ENCODE results near the gene CLEC19A.

DNA sequence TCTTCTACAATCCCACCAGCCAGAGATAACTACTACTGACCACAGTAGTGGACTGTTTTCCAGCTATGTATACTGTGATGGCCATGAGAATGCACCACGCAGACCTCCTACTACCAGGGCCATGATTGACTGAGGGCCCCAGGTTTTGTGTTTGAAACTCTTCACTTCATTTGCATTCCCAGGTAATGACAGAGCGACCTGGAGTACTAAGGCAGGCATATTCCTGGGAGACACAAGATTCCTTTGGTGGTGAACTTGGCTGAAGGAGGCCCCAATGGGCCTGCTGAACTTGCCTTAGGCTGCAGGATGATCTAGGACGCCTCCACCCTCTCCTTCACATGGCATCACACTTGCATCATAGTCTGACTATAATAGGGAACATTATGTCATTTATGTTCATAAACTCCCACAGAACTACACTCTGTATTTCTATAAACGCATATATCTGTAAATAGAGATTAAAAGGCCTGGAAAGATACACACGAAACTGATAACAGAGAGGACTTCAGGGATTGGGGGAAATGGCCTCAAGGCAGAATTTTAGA, 30.4 kb downstream of the CLEC19A start:
- TF ChIP-seq, protein P1, sequence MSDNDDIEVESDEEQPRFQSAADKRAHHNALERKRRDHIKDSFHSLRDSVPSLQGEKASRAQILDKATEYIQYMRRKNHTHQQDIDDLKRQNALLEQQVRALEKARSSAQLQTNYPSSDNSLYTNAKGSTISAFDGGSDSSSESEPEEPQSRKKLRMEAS (IDR thresholded peaks at IDR 0.05; ENCODE audit: low read depth, low read length), result no peak
- TF ChIP-seq POLR2A (IDR thresholded peaks at IDR 0.05; ENCODE audit: extremely low read depth, insufficient read length), result no peak
- TF ChIP-seq, protein P2, sequence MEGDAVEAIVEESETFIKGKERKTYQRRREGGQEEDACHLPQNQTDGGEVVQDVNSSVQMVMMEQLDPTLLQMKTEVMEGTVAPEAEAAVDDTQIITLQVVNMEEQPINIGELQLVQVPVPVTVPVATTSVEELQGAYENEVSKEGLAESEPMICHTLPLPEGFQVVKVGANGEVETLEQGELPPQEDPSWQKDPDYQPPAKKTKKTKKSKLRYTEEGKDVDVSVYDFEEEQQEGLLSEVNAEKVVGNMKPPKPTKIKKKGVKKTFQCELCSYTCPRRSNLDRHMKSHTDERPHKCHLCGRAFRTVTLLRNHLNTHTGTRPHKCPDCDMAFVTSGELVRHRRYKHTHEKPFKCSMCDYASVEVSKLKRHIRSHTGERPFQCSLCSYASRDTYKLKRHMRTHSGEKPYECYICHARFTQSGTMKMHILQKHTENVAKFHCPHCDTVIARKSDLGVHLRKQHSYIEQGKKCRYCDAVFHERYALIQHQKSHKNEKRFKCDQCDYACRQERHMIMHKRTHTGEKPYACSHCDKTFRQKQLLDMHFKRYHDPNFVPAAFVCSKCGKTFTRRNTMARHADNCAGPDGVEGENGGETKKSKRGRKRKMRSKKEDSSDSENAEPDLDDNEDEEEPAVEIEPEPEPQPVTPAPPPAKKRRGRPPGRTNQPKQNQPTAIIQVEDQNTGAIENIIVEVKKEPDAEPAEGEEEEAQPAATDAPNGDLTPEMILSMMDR (IDR thresholded peaks at IDR 0.05; ENCODE audit: low read depth, low read length), result no peak

Measured in NB4 (cell line).